Measurements from ENCODE around the gene TMEM184A. TPM values are rescaled to one million over a fixed set of nuclear protein-coding genes. Genes with fewer than 3 reads are reported as not detected.

TMEM184A gene
- total and polyA plus RNA-seq, 2 of the 8 experiments (the other 6 are each of a cell fraction or from before 2014, with no cell fraction given), result 1.8 to 2.1 TPM

GRCh38 chr7:1569016-1569415, 13.0 kb upstream of the TMEM184A start (continued):
- no peak for TF ChIP-seq HDAC2 (IDR thresholded peaks at IDR 0.05; ENCODE audit: borderline replicate concordance in 1 of 2, low read depth in 2 of 2, low read length in 2 of 2)
- no peak for TF ChIP-seq E2F6 (IDR thresholded peaks at IDR 0.05)
- no peak for TF ChIP-seq SP4 (IDR thresholded peaks at IDR 0.05; ENCODE audit: low read length)
- no peak for TF ChIP-seq SAP30 (IDR thresholded peaks at IDR 0.05; ENCODE audit: insufficient read depth, insufficient replicate concordance, low read length)
- no peak for TF ChIP-seq SIN3A (conservative IDR thresholded peaks at IDR 0.05 in 1 of 2, IDR thresholded peaks at IDR 0.05 in 1 of 2; ENCODE audit: low read depth in 1 of 2, low read length in 2 of 2)
- no peak for TF ChIP-seq GABPA (IDR thresholded peaks at IDR 0.05; ENCODE audit: borderline replicate concordance, insufficient read depth, low read length)
- no peak for TF ChIP-seq RAD21 (IDR thresholded peaks at IDR 0.05 in 1 of 2, conservative IDR thresholded peaks at IDR 0.05 in 1 of 2; ENCODE audit: low read depth in 2 of 2, low read length in 2 of 2)
- TF ChIP-seq SP1 (IDR thresholded peaks at IDR 0.05; ENCODE audit: low read depth, low read length), result no peak
